Measurements from ENCODE around the gene PCDHGA2.

PCDHGA2 gene

DNA sequence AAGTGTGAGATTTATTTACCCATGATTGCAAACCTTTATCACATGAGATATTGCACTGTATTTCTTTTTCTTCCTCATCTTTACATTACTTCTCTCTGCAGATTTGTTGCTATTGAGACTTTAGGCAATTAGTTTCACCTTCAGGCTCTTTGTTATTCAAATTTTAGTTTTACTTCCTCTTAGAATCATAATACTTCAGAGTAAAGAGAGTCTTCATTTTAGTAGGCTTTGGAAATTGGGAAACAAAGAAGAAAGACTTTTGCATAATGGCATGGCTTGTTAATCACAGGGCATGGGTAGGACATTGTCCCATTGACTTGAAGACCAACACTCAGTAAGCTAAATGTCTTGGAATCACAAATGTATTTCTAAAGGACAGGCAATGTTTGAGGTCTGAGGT lies 24.2 kb downstream of the PCDHGA2 start:
- Histone ChIP-seq H3K27me3 (ENCODE audit: insufficient read depth, low read length, poor library complexity) (no peaks in the 10 kb centered on the region), H3K4me1 (ENCODE audit: insufficient read depth, low read length) (peaks cover 3% of the 10 kb centered on the region; the same call in 1 of the 2 replicates), H3K27ac (ENCODE audit: low read length) (no peak overlapping the region), H4K20me1 (ENCODE audit: insufficient read depth, low read length) (no peaks in the 10 kb centered on the region), H3K79me2 (ENCODE audit: insufficient read depth, low read length) (no peaks in the 10 kb centered on the region), H3K36me3 (ENCODE audit: insufficient read depth, low read length) (no peaks in the 10 kb centered on the region), H3K9me3 (ENCODE audit: insufficient read depth, low read length, severe bottlenecking) (no peaks in the 10 kb centered on the region), H3K4me2 (ENCODE audit: insufficient read depth, low read length) (no peak overlapping the region), H3K4me3 (ENCODE audit: low read depth in 1 of 2, low read length in 2 of 2) (no peak overlapping the region), H2AFZ (ENCODE audit: low read depth, low read length) (no peak overlapping the region), H3K9ac (ENCODE audit: low read depth, low read length) (no peak overlapping the region)
- no peak for DNase-seq
- no peak for ATAC-seq (ENCODE audit: insufficient read depth, low read depth)
- TF ChIP-seq EZH2 (IDR thresholded peaks at IDR 0.05; ENCODE audit: borderline replicate concordance, low read depth, low read length, severe bottlenecking) (no peak), CTCF (IDR thresholded peaks at IDR 0.05; ENCODE audit: borderline replicate concordance, extremely low read depth, low read length, poor library complexity, severe bottlenecking) (no peak)

GRCh38 chr5:141363952-141364660 lies 25.5 kb downstream of the PCDHGA2 start, which contains the start of gene PCDHGA5:
Gene PCDHGA5, plus strand, starts transcription at chr5:141364162. Its CDS starts 169 bp downstream, at chr5:141364331.
- Histone ChIP-seq H4K20me1 (ENCODE audit: insufficient read depth, low read length) (no peaks in the 10 kb centered on the region), H3K4me1 (ENCODE audit: insufficient read depth, low read length) (peaks cover 3% of the 10 kb centered on the region; the same call in 1 of the 2 replicates), H3K9ac (ENCODE audit: low read depth, low read length) (no peak within 1 kb of the TSS), H3K27me3 (ENCODE audit: insufficient read depth, low read length, poor library complexity) (no peaks in the 10 kb centered on the region), H3K36me3 (ENCODE audit: insufficient read depth, low read length) (no peaks in the 10 kb centered on the region), H3K4me2 (ENCODE audit: insufficient read depth, low read length) (no peak within 1 kb of the TSS), H3K27ac (ENCODE audit: low read length) (no peak within 1 kb of the TSS), H3K4me3 (ENCODE audit: low read depth in 1 of 2, low read length in 2 of 2) (no peak within 1 kb of the TSS), H3K79me2 (ENCODE audit: insufficient read depth, low read length) (no peaks in the 10 kb centered on the region), H2AFZ (ENCODE audit: low read depth, low read length) (no peak within 1 kb of the TSS), H3K9me3 (ENCODE audit: insufficient read depth, low read length, severe bottlenecking) (no peaks in the 10 kb centered on the region)
- TF ChIP-seq CTCF (IDR thresholded peaks at IDR 0.05; ENCODE audit: borderline replicate concordance, extremely low read depth, low read length, poor library complexity, severe bottlenecking) (peak; percentile 8), EZH2 (IDR thresholded peaks at IDR 0.05; ENCODE audit: borderline replicate concordance, low read depth, low read length, severe bottlenecking) (no peak)
- no peak for ATAC-seq (ENCODE audit: insufficient read depth, low read depth)
- DNase-seq, result no peak

DNA sequence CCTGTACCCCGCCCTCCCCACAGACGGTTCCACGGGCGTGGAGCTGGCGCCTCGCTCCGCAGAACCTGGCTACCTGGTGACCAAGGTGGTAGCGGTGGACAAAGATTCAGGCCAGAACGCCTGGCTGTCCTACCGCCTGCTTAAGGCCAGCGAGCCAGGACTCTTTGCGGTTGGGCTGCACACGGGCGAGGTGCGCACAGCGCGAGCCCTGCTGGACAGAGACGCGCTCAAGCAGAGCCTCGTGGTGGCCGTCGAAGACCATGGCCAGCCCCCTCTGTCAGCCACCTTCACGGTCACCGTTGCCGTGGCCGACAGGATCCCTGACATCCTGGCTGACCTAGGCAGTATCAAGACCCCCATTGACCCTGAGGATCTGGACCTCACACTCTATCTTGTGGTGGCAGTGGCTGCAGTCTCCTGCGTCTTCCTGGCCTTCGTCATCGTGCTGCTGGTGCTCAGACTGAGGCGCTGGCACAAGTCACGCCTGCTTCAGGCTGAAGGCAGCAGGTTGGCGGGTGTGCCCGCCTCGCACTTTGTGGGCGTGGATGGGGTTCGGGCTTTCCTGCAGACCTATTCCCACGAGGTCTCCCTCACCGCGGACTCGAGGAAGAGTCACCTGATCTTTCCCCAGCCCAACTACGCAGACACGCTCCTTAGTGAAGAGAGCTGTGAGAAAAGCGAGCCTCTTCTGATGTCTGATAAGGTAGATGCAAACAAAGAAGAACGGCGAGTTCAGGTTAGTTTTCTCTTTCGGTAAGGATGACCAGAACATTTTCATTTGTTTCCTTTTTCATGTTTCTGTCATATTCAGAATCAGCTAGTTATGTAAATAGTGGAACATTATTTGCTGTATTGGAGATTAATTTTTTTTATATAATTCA lies 27.7 kb downstream of the PCDHGA2 start:
- Histone ChIP-seq H3K4me2 (ENCODE audit: insufficient read depth, low read length) (no peak overlapping the region), H3K27ac (ENCODE audit: low read length) (no peak overlapping the region), H3K4me3 (ENCODE audit: low read depth in 1 of 2, low read length in 2 of 2) (no peak overlapping the region), H3K27me3 (ENCODE audit: insufficient read depth, low read length, poor library complexity) (peaks cover 4% of the 10 kb centered on the region), H2AFZ (ENCODE audit: low read depth, low read length) (no peak overlapping the region), H3K9me3 (ENCODE audit: insufficient read depth, low read length, severe bottlenecking) (no peaks in the 10 kb centered on the region), H3K9ac (ENCODE audit: low read depth, low read length) (no peak overlapping the region), H4K20me1 (ENCODE audit: insufficient read depth, low read length) (no peaks in the 10 kb centered on the region), H3K4me1 (ENCODE audit: insufficient read depth, low read length) (no peaks in the 10 kb centered on the region), H3K36me3 (ENCODE audit: insufficient read depth, low read length) (no peaks in the 10 kb centered on the region), H3K79me2 (ENCODE audit: insufficient read depth, low read length) (no peaks in the 10 kb centered on the region)
- DNase-seq (no peak), ATAC-seq (ENCODE audit: insufficient read depth, low read depth) (no peak)
- TF ChIP-seq CTCF (IDR thresholded peaks at IDR 0.05; ENCODE audit: borderline replicate concordance, extremely low read depth, low read length, poor library complexity, severe bottlenecking) (no peak), EZH2 (IDR thresholded peaks at IDR 0.05; ENCODE audit: borderline replicate concordance, low read depth, low read length, severe bottlenecking) (no peak)
